Osteoblast (primary cell): Measurements from ENCODE around the gene DDOST. TPM values are rescaled to one million over a fixed set of nuclear protein-coding genes. Genes with fewer than 3 reads are reported as not detected.

Experiments
- DNase-seq: peaks from one replicate; pipeline ENCODE4 v3.0.0; 2011; ENCODE audit warnings: low spot score, mixed read lengths; ENCODE audit not compliant: insufficient read length; ENCODE audit errors: missing footprints
- H2AFZ ChIP-seq: 2 replicates; pipeline ENCODE4 v1.6.0; 2011; ENCODE audit warnings: mild to moderate bottlenecking, low read length
- H3K27ac ChIP-seq: 2 replicates; pipeline ENCODE4 v1.5.1; 2011; ENCODE audit warnings: mild to moderate bottlenecking, low read depth, low read length, moderate library complexity
- H3K27me3 ChIP-seq: 2 replicates; pipeline ENCODE4 v1.6.0; 2012; ENCODE audit warnings: mild to moderate bottlenecking, control low read depth, inconsistent platforms, low read length, moderate library complexity; ENCODE audit not compliant: insufficient read depth
- H3K36me3 ChIP-seq: 2 replicates; pipeline ENCODE4 v1.5.1; 2011; ENCODE audit warnings: mild to moderate bottlenecking, low read length, control low read depth, moderate library complexity; ENCODE audit not compliant: insufficient read depth
- H3K4me1 ChIP-seq: 2 replicates; pipeline ENCODE4 v1.5.1; 2011; ENCODE audit warnings: mild to moderate bottlenecking, low read length, control low read depth, moderate library complexity; ENCODE audit not compliant: insufficient read depth
- H3K4me2 ChIP-seq: 2 replicates; pipeline ENCODE4 v1.6.0; 2011; ENCODE audit warnings: mild to moderate bottlenecking, low read length; ENCODE audit not compliant: insufficient read depth
- H3K4me3 ChIP-seq: fragments of 200-600 bp; sonication (generic); 3 replicates; pipeline ENCODE4 v1.5.1; 2012; ENCODE audit warnings: mild to moderate bottlenecking, low read length, inconsistent platforms; ENCODE audit not compliant: insufficient read depth
- H3K79me2 ChIP-seq: 2 replicates; pipeline ENCODE4 v1.6.0; 2012; ENCODE audit warnings: mild to moderate bottlenecking, low read length, control low read depth, inconsistent platforms; ENCODE audit not compliant: insufficient read depth
- H3K9me3 ChIP-seq: 2 replicates; pipeline ENCODE4 v1.5.1; 2011; ENCODE audit warnings: low read depth, low read length, control low read depth
- H4K20me1 ChIP-seq: 2 replicates; pipeline ENCODE4 v1.6.0; 2012; ENCODE audit warnings: mild to moderate bottlenecking, low read length, control low read depth; ENCODE audit not compliant: insufficient read depth
- CTCF ChIP-seq: IDR thresholded peaks from 2 replicates; pipeline ENCODE4 v1.5.1; 2011; ENCODE audit warnings: mild to moderate bottlenecking, low read depth, low read length, moderate library complexity; ENCODE audit errors: extremely low read depth
- total RNA-seq: library from RNA; depleted of rRNA; stranded (reverse); fragments of >200 nt; gene quantifications from 2 replicates; pipeline ENCODE4 v1.2.3, GENCODE V29; 2012

The DDOST gene
- total RNA-seq, 1 donor, result 291 TPM

GRCh38 chr1:20633190-20634064 lies 27.7 kb downstream of the DDOST start, which contains the start of gene PINK1:
Gene PINK1, plus strand, starts transcription at chr1:20633458. Its CDS starts 91 bp downstream, at chr1:20633549.
- H3K4me3 ChIP-seq, result peak within 1 kb of the TSS; percentile 93
- DNase-seq, result peak; percentile 97
- peaks cover 23% of the 10 kb centered on the region for H4K20me1 ChIP-seq
- peaks cover 17% of the 10 kb centered on the region for H3K4me1 ChIP-seq
- H3K4me2 ChIP-seq, result peak within 1 kb of the TSS; percentile 99
- H3K79me2 ChIP-seq, result peaks cover 19% of the 10 kb centered on the region
- no peaks in the 10 kb centered on the region for H3K9me3 ChIP-seq
- H3K27ac ChIP-seq, result peak within 1 kb of the TSS; percentile 31
- H3K27me3 ChIP-seq, result no peaks in the 10 kb centered on the region
- peak within 1 kb of the TSS; percentile 85 for H2AFZ ChIP-seq
- H3K36me3 ChIP-seq, result peaks cover 14% of the 10 kb centered on the region
- peak; percentile 87 for TF ChIP-seq CTCF

GRCh38 chr1:20632386-20632785 lies 28.8 kb downstream of the DDOST start:
- no peak for TF ChIP-seq CTCF
- peaks cover 23% of the 10 kb centered on the region for H4K20me1 ChIP-seq
- H3K36me3 ChIP-seq, result peaks cover 6% of the 10 kb centered on the region
- H3K4me2 ChIP-seq, result no peak overlapping the region
- no peak overlapping the region for H3K27ac ChIP-seq
- H3K9me3 ChIP-seq, result no peaks in the 10 kb centered on the region
- H3K79me2 ChIP-seq, result peaks cover 19% of the 10 kb centered on the region
- no peaks in the 10 kb centered on the region for H3K27me3 ChIP-seq
- H3K4me3 ChIP-seq, result no peak overlapping the region
- peak overlapping the region; percentile 76 for H2AFZ ChIP-seq
- peaks cover 17% of the 10 kb centered on the region for H3K4me1 ChIP-seq
- DNase-seq, result peak; percentile 19

GRCh38 chr1:20630729-20631128 lies 30.4 kb downstream of the DDOST start:
- Histone ChIP-seq H3K36me3 (no peaks in the 10 kb centered on the region), H3K79me2 (peaks cover 14% of the 10 kb centered on the region), H3K27ac (no peak overlapping the region), H3K4me2 (no peak overlapping the region), H3K4me3 (no peak overlapping the region), H3K27me3 (no peaks in the 10 kb centered on the region), H2AFZ (no peak overlapping the region), H4K20me1 (peaks cover 11% of the 10 kb centered on the region), H3K4me1 (peaks cover 17% of the 10 kb centered on the region), H3K9me3 (no peaks in the 10 kb centered on the region)
- DNase-seq, result no peak
- TF ChIP-seq CTCF, result no peak

- no peak overlapping the region for H3K27ac ChIP-seq
Measured at GRCh38 chr1:20626524-20626923, 34.6 kb downstream of the DDOST start.

More at GRCh38 chr1:20626524-20626923, 34.6 kb downstream of the DDOST start:
- H4K20me1 ChIP-seq, result no peaks in the 10 kb centered on the region
- DNase-seq, result peak; percentile 76
- TF ChIP-seq CTCF, result no peak
- no peaks in the 10 kb centered on the region for H3K36me3 ChIP-seq
- no peaks in the 10 kb centered on the region for H3K79me2 ChIP-seq
- no peak overlapping the region for H3K4me3 ChIP-seq
- no peak overlapping the region for H2AFZ ChIP-seq
- H3K4me2 ChIP-seq, result no peak overlapping the region
- H3K27me3 ChIP-seq, result no peaks in the 10 kb centered on the region
- no peaks in the 10 kb centered on the region for H3K4me1 ChIP-seq
- H3K9me3 ChIP-seq, result no peaks in the 10 kb centered on the region
